ENCODE data around the gene RAB44.

Gene RAB44

DNA sequence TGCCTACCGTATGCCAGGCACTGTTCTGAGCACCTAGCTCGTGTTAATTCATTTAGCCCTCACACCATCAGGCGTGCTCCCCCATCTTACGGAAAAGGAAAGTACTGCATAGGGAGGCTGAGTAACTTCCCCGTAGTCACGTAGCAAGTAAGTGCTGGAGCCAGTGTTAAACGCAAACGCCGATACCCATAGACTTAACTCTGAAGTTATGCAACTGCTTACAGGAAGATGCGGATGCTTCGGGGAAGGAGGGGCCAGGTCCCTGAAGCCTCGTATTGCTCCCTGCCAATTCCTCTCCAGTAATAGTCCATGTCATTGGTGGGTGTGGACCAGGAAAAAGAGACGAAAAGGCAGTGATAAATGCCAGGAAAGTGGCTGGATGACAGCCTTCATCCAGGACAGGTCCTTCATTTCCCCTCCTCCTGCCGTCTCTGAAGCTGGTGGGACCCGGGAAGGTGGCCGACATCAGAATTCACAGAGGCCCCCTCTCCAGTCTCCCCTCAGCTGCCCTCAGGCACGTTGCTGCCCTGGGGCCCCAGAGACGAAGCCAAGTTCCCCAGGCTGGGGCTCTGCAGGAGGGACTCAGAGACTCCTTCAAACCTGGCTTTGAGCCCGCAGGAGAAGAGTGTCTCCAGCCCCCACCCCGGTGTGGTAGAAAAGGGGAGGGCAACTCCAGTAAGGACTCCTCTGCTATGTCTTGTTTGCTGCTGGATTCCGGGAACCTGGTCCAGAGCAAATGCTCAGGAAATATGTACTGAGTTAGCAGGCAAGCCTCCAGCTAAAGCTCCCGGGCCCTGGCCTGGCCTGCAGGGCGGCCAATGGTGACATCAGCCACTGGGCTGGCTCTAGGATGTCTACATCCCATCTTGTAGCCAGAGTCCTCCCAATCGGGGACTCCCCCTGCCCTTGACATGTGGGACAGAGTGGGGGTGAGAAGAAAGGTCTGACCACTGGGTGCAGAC is 37.8 kb downstream of the RAB44 start:
- no peak for DNase-seq

DNA sequence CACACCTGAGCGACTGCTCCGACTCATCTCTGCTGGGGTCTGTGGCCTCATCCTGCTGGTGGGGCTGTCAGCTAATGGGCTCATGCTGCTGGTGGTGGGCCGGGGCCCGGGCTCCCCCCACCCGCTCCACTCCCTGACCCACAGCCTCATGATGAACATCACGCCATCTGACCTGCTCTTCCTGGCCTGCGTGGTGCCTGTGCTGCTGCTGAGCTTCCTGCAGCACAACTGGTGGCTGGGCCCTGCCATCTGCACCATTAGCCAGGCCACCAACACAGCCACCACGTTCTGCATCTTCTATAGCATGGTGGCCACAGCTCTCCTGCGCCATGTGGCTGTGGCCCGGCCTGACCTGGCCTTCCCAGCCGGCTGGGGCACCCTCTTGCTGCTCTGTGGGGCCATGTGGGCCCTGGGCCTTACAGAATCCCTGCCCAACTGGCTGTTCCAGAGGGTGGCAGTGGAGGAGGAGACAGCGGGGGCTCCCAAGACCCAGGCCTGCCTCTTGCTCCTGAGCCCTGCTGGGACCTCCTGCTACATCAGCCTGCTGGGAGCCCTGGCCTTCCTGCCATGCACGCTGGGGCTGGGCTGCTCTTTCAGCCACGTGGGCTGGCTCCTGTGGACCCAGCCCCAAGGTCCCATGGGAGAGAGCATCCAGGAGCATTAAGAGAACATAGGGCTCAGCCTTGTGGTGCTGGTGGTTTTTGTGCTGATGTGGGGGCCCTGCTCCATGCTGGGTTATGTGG is 39.6 kb downstream of the RAB44 start:
- DNase-seq = no peak

DNA sequence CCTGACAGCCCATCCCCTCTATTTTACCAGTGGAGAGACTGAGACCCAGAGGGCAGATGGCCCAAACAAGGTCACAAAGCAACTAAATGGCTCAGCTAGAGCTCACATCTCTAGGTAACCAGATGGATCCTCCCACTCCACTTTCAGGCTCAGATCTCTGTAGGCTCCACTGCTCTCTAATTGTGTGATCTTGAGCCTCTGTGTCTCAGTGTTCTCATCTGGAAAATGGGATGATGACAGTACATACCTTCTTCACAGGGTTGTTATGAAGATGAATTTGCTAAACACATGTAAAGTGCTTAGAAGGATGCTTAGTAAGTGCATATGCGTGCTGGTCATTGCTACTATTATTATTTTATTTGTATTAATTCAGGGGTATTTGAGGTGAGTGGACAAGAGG is 40.5 kb downstream of the RAB44 start:
- DNase-seq = no peak

DNA sequence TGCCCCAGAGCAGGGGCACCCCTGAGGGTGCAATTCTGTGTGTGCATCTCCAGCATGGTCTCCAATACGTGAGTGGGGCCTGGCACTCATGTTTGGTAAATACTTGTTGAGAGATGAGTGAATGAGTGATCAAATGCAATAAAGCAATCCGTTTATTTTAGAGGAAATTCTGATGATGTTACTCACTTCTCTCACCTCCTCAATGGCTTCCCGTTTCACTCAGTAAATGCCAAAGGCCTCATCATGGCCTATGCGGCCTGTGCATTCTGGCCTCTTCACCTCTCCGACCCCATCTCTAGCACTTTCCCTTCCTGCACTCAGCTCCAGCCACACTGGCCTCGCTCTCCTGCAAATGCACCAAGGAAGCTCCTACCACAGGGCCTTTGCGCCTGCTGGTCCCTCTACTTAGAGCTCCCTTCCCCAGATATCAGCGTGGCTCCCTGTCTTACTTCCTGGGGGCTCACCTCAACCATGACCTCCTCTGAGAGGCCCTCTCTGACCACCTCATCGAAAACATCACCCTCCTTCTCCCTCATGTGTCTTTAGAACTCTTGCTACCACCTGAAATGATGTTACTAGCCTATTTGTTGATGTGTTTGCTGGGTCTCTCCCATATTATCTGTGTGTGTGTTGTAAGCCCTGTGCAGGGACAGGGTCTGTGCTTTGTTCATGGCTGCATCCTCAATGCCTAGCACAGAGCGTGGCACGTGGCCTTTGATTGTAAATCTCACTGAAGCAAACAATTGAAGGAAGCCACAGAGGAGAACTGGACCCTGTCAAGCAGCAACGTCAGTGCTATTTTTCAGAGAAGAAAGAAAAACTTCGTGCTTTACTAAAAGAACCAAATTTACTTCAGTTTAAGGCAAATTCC is 42.6 kb downstream of the RAB44 start:
- DNase-seq = no peak

DNA sequence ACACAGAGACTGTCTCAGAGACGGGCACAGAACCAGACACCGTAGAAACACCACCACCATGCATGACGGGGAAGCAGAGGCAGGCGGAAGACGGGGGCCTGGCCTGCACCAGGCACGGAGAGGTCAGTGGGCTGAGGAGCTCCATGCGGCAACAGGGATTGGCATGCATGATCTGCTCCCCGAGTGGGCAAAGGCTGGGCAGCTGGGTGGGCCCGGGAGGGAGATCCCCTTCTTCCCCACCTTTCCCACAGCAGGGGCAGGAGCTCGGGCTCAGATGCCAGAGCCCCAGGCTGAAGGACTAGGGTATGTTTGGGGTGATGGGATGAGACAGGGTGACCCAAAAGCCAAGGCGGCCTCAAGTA is 43.2 kb downstream of the RAB44 start:
- no peak for DNase-seq

DNA sequence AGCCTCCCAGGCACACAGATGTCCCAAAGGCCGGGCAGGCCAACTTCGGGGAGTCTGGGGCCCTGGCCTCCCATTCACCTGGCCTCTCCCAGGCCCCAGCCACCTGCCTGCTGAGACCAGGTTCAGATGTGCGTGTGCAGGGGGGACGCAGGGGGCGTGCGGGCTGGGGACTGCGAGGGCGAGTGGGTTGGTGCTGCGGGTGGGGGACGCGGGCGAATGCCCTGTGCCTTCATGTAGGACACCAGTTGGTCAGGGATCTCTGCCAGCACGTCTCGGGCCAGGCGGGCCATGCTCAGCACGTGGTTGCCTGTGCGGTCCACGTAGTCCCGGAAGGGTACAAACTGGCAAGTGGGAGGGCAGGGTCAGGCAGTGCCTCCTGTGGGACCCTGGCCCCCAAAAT is 44.5 kb downstream of the RAB44 start:
- DNase-seq = no peak

DNA sequence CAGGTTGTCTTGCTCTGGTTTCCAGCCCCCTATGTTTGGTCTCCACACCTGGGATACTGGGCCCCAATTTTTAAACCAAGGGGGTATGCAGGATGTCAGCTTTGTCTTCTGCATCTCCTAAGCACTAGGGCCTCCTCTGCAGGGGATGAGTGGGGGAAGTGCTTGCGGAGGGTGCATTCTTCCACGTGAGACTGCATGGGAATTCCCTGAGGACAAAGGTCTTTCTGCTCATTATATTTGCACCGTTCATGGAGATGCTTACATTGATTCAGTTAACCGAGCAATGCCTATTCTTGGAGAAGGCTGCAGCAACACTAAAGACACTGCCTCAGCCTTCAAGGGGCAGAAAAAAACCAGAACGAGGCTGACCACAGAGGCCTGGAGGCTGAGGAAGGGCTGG is 45.4 kb downstream of the RAB44 start:
- DNase-seq = no peak

DNA sequence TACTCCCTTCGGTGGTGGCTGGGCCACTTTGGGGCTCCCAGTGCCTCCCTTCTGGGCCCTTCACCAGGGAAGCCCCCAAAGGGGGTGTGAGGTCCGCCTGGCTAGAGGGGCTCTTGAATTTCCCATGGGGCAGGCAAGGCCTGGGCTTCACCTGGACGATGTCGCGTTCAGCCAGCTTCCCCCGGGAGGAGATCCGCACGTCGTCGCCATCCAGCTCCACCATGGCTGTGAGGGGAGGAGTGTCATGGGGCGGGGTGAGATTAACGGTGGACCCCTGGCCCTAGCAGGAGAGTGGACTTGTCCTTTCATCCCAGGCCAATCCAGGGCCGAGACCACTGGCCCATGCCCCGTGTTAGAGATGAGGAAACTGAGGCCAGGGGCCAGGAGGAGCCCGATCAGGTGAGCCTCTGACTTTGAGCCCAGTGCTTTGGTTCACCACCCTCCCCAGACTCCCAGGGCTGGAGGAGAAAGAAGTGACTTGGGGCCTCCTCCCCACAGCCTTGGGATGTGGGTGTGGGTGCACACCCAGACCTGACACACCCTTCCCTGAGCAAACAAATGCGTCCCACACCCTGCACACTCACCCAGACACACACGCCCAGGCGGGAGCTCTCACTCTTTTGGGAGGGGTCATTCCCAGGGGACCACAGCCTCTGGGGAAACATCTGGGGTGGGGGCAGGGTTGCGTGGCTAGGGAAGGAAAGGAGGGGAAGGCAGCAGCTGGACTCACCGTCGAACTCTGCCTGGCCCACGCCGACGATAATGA is 46.1 kb downstream of the RAB44 start:
- DNase-seq = no peak

DNA sequence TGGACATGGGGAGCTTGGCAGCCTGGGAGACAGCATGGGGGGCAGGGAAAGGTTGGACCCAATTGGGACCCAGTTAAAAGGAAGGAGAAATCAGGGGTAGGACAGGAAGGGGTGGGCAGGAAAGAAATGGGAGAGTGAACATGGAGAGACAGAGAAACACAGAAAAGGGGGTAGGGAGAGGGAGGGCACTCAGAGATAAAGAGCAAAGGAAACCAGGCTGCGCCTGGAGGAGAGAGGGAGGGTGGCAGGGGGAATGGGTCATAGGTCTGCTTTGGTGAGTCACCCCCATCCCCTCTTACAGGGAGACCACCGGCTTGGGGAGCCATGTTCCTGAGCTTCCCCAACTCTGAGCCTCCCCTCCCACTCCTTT is 46.7 kb downstream of the RAB44 start:
- no peak for DNase-seq

DNA sequence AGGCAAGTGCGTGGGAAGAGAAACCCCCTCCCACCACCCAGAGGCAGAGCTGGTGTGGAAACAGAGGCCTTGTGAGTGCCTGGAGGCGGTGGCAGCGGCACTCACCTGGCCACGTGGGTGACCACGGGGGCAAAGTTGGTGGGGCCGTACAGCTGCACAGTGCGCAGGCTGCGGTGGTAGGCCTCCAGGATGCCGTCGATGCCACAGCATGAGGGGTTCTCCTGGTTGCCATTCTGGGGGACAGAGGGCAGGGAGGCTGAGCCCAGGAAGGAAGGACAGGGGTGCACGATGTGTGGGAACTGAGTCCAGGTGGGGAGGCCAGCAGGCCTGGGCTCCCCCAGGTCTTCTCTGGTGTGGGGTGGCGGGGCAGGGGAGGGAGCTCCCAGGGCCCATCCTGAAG is 47.7 kb downstream of the RAB44 start:
- DNase-seq = no peak

DNA sequence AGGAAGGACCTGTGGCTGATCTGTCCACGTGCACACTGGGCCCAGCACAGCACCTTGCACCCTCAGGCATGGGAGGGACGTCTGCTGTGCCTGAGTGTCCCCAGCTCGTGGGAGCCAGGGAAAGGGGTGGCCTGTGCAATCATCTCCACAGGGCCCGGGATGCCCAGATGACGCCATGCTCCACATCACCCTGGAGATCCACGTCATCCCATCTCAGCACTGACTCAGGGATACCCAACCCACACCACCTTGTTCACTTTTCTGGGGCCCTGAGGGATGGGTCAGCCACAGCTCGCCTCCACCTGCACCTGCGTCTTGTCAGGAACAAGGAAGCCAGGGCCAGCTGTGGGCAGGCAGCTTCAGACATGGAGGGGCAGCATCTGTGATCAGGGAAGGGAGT is 48.2 kb downstream of the RAB44 start:
- DNase-seq = no peak

DNA sequence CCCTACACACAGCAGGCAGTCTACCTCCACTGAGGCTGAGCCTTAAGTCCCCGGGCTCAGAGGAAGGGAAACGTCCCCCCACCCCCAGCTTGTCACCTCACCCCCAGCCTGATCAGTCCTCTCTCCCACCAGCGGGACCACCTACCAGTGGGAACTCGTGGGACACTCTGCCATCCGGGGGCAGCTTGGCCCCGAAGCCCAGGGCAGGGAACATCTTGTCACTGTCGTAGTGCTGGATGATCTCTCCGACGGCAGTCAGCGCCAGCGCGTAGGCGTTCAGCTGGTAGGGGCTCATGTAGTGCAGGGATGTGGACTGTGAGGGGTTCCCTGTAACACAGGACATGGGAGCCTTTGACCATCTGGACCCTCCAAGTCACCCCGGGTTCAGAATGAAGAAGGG is 48.6 kb downstream of the RAB44 start:
- DNase-seq = no peak

DNA sequence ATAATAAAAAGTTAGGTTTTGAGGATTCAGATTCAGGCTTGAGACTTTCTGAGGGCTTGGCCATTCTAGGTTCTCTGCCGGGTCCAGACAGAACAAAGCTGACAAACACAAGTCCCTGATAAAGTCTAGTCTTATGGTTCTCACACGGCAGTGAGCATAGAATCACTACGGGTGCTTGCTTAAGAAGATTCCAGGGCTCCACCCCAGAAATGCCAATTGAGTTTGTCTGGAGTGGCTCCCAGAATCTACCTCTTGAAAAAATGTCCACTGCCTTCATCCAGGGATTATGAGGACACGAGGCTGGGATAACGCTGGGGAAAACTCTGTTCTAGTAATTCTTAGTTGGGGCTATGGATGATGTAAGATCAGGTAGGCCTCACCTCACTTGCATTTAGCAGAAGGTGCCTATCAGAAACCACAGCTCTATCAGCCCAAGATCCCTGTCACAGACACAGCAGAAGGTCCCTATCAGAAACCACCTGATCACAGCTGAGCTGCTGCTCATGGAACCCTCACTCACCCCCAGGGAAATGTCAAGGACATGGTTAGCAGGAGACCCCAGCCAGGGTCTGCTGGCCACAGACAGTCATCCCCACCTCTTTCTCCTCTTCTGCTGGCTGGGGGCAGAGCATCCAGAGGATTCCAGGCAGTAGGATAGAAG is 52.3 kb downstream of the RAB44 start:
- no peak for DNase-seq

DNA sequence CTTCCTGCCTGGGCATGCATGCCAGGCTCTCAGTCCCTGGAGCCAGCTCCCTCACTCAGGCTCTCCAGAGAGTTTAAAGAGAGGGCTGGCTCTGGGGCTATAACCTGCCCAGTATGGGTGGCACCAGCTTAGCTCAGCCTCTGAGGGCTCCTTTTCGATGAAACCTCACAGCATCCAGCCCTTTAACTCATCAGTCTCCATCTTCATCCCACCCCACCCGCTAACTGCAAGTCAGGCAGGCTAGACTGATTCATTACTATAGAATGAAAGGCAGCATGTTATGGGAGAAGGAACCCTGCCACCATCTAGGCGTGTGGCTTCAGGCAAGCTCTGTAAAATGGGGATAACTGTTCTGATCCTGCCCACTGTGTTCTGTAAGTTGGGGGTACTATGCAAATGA is 53.5 kb downstream of the RAB44 start:
- DNase-seq = no peak

DNA sequence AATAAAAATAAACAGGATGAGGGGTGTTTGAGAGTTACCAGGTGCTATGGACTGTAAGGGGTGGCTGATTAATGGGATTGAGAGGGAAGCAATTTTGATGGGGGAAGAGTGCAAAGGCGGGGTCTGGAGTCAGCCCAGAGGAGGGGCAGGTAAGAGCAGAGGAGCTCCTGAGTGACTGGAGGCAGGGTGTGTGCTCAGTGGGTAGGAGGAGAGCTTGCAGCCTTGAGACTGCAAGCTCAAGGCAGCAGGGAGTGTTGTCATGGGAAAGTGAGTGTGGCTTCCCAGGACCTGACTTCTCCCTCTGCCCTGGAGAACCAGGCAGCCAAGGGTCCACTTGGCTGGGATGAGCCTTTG is 54.2 kb downstream of the RAB44 start:
- no peak for DNase-seq

DNA sequence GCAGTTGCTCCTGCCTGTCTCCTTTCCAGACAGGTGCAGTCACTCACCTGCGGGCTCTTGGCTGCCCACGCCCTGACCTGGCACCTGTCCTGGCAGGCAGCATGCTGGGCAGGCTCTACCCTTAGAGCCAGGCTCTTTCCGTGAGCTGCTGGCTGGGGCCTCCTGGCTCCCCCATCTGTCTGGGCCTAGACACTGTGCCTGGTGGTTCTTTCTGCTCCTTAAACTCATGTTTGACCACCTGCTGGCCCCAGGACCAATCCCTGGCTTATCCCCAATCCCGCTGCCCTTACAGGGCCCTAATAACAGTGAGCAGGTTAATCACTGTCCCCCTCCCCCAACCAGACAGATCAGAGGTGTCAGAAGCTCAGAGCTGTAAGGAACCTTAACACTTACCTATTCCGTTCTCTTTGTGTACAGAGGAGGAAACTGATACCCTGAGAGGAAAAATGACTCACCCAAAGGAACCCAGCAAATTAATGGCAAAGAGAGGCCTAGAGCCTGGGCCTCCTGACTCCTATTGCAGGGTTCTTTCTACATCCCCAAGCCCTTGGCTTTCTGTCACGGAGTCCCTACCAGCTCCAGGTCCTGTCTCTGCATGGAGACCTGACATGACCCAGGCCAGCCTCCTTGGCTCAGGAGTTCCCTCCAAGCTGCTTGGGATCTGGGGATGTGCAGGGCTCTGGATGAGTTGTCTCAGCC is 54.7 kb downstream of the RAB44 start:
- DNase-seq = no peak

DNA sequence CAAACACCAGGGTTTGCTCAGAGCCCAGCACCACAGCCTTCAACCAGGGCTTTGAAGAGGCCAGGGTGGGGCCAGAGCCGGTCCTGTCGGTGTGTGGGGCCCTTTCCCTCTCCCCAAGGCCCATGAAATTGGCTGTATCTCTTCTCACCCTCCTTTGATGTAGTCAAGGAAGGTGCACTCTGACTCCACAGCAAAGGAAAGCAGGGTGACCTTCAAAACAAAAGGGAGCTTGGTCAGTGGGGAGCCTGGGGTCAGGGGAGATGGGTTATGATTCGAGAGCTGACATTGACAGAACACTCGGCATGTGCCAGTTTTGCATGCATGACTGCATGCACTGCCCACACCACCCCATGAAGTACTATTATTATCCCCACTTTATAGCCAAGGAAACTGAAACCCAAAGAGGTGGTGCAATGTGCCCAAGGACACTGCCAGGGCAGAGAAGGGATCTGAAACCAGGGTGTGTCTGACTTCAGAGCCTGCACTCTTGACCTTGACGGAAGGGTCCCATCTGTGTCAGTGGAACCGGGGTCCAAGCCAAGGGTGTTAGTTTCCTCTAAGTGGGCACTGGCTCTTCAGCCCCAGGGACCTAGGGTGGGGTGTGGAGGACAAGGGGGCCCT is 55.4 kb downstream of the RAB44 start:
- DNase-seq = no peak

DNA sequence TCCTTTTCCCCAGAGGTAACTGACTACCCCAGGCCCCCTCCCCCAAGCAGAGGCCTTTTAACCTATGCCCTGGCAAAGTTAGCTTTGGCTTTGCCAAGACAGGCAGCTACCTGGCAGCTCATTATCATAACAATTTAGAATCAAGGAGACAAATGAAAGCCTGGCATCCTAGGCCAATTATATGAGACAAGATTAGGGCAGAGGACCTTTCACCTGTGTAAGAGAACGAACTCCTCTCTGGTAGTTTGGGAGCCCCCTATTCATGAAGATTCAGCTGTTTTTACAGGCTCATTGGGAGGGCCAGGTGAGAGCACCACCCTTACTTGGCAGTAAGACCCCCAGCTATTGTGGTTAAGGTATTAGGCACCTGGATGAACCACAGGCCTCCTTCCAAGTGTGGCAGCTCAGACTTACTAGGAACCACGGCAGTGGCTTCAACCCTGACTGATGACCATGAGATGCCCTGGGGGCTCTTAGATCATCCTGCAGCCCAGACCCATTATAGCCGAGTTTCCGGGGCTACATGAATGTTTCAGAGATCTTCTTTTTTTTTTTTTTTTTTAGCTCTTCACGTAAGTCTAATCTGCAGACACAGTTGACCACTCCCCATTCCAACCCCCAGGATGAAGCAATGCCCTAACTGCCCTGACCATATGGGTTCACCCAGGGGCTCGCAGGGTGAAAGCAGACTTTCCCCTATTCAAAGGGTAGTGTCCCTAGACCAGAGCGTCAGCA is 56.2 kb downstream of the RAB44 start:
- DNase-seq = no peak

DNA sequence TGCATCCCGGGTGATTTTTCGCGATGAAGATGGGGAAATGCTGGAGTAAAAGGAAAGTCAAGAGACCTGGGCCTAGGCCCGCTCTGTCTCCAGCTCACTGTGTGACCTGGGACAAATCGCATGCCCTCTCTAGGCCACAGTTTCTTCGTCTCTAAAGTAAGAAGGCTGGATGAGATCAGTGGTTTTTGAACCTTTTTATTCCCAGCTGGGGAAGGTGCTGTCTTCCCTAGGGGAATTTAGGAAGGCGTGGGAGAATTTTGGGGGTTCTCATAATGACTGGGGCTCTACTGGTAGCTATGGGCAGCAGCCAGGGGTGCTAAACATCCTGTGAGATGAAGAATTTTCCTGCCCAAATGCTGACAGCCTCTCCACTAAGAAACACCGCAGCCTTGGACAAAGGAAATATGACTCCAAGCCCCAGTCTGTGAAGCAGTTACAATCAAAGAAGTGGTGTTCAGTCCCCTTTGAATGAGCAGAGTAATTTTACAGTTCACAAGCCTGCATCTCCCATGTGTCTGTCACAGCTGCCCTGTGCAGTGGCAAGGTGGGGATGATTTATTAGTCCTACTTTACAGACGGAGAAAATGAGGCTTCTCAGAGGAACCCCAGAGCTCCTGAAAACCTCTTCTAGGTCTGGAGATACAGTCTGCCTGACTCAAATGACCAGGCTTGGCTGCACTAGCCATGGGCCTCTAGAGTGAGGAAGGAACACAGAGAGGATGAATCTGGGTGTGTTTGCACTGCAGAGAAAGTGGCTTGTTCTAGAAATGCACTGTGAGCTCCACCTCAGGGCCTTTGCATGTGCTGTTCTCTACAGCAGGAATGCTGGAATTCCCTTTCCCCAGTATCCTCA is 57.2 kb downstream of the RAB44 start:
- no peak for DNase-seq
